Activated CD4-positive, alpha-beta memory T cell treated with anti-CD3 and anti-CD28 coated beads, Interleukin-2, amount 10 ng/mL, durations not matched to agents 7 days and 5 days (primary cell): ENCODE results near the gene HIVEP3. TPM values are rescaled to one million over a fixed set of nuclear protein-coding genes. Genes with fewer than 3 reads are reported as not detected.

Experiments used
- CTCF ChIA-PET: fragments of 350-600 bp; sonication (Branson Sonifier 250); formaldehyde crosslinking; loops from one replicate; lab custom pipeline; 2021; ENCODE audit warnings: antibody characterized with exemption, inconsistent platforms; lab: Charles Lee
- POLR2A ChIA-PET: fragments of 350-600 bp; sonication (Branson Sonifier 250); formaldehyde crosslinking; loops from one replicate; lab custom pipeline; 2021; ENCODE audit warnings: antibody characterized with exemption; lab: Charles Lee
- DNase-seq: peaks from one replicate; pipeline ENCODE4 v3.0.0-alpha.2; 2020
- H3K27ac Mint-ChIP-seq: one replicate; pipeline ENCODE4 v1.8.0; 2021; ENCODE audit warnings: mild to moderate bottlenecking, mixed read lengths
- H3K27me3 Mint-ChIP-seq: one replicate; pipeline ENCODE4 v1.8.0; 2021; ENCODE audit warnings: mixed read lengths
- H3K36me3 Mint-ChIP-seq: one replicate; pipeline ENCODE4 v1.8.0; 2021; ENCODE audit warnings: low read depth, mixed read lengths
- H3K4me1 Mint-ChIP-seq: one replicate; pipeline ENCODE4 v1.8.0; 2021; ENCODE audit warnings: mixed read lengths
- H3K4me3 Mint-ChIP-seq: one replicate; pipeline ENCODE4 v1.8.0; 2021; ENCODE audit warnings: mild to moderate bottlenecking, mixed read lengths
- H3K9me3 Mint-ChIP-seq: one replicate; pipeline ENCODE4 v1.8.0; 2021; ENCODE audit warnings: mixed read lengths
- total RNA-seq, 2 experiments: library from RNA; stranded (reverse); gene quantifications; one replicate each; pipeline ENCODE4 v1.2.3, GENCODE V29; 2021

Gene HIVEP3
- total RNA-seq, 2 experiments from 2014 or later: 27.8 to 28.8 TPM

- Mint-ChIP-seq H3K4me3 (no peak overlapping the region), H3K36me3 (peaks cover 23% of the 10 kb centered on the region), H3K9me3 (no peaks in the 10 kb centered on the region), H3K27ac (no peak overlapping the region), H3K4me1 (peaks cover 38% of the 10 kb centered on the region), H3K27me3 (no peaks in the 10 kb centered on the region)
- ChIA-PET POLR2A (no interaction called here), CTCF (no interaction called here)
- DNase-seq: no peak
Measured at GRCh38 chr1:41629571-41629970, 289.2 kb downstream of the HIVEP3 start.

GRCh38 chr1:41629141-41629540 lies 289.6 kb downstream of the HIVEP3 start:
- Mint-ChIP-seq H3K4me1 (peaks cover 39% of the 10 kb centered on the region), H3K27ac (no peak overlapping the region), H3K4me3 (no peak overlapping the region), H3K27me3 (no peaks in the 10 kb centered on the region), H3K9me3 (no peaks in the 10 kb centered on the region), H3K36me3 (peaks cover 23% of the 10 kb centered on the region)
- ChIA-PET CTCF (no interaction called here), POLR2A (no interaction called here)
- no peak for DNase-seq

GRCh38 chr1:41627491-41628280 lies 291.0 kb downstream of the HIVEP3 start:
- DNase-seq: no peak
- Mint-ChIP-seq H3K4me1 (peaks cover 42% of the 10 kb centered on the region), H3K27ac (peak overlapping the region; percentile 12), H3K36me3 (peaks cover 23% of the 10 kb centered on the region), H3K4me3 (no peak overlapping the region), H3K9me3 (no peaks in the 10 kb centered on the region), H3K27me3 (no peaks in the 10 kb centered on the region)
- ChIA-PET CTCF (no interaction called here), POLR2A (no interaction called here)

DNA sequence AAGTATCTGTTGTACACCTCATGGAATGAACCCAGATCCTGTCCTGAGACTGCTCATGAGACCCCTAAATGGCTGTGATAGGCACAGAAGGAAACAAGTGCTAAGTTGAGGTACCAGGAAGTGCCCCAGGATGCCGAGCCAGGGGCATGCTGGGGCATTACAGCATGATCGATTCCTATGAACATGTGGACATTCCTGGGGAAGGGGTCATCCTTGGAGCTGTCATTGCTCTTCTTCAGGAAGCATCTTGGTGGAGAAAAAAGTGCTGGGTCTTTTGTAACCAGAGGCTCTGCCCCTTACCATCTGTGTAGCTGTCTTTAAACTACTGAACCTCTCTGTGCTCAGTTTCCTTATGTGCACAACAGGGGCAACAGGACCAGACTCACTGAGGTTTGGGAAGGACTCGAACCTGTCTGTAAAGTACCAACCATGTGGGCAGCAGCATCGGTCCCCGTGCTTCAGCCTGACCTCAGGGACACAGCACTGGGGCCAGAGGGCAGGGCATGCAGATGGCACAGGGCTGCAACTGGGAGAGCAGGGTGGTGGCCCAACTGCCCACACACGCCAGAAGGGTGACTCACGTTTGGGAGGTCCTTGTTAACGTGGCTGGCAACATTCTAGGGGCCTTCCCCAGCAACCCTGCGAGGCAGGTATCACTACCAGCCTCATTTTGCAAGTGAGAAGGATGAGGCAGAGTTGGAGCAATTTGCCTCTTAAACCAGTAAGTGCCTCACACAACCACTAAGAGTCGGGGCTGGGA lies 291.9 kb downstream of the HIVEP3 start:
- Mint-ChIP-seq H3K4me3 (no peak overlapping the region), H3K36me3 (peaks cover 23% of the 10 kb centered on the region)
- POLR2A ChIA-PET: interaction anchor here (1.4 kb wide), 1 partner anchor 22 kb away, joined by 3 read pairs; no protein-coding TSS in a partner anchor

GRCh38 chr1:41626146-41626545 lies 292.6 kb downstream of the HIVEP3 start:
- H3K27ac Mint-ChIP-seq: no peak overlapping the region

More for the DNA sequence above, 291.9 kb downstream of the HIVEP3 start:
- Mint-ChIP-seq H3K27me3 (no peaks in the 10 kb centered on the region), H3K4me1 (peaks cover 47% of the 10 kb centered on the region), H3K9me3 (no peaks in the 10 kb centered on the region), H3K27ac (no peak overlapping the region)
- CTCF ChIA-PET: no interaction called here
- peak; percentile 16 for DNase-seq

GRCh38 chr1:41623736-41624135 lies 295.0 kb downstream of the HIVEP3 start:
- H3K4me1 Mint-ChIP-seq: peaks cover 51% of the 10 kb centered on the region
- H3K27ac Mint-ChIP-seq: no peak overlapping the region
- H3K27me3 Mint-ChIP-seq: no peaks in the 10 kb centered on the region
- H3K9me3 Mint-ChIP-seq: no peaks in the 10 kb centered on the region
- ChIA-PET CTCF (interaction anchor here (1.1 kb wide), 1 partner anchor 9 kb away, joined by 3 read pairs; no protein-coding TSS in a partner anchor), POLR2A (no interaction called here)
- DNase-seq: no peak
- peaks cover 30% of the 10 kb centered on the region for H3K36me3 Mint-ChIP-seq
- no peak overlapping the region for H3K4me3 Mint-ChIP-seq

More at GRCh38 chr1:41626146-41626545, 292.6 kb downstream of the HIVEP3 start:
- Mint-ChIP-seq H3K36me3 (peaks cover 23% of the 10 kb centered on the region), H3K4me3 (no peak overlapping the region), H3K27me3 (no peaks in the 10 kb centered on the region), H3K4me1 (peaks cover 50% of the 10 kb centered on the region), H3K9me3 (no peaks in the 10 kb centered on the region)
- ChIA-PET CTCF (no interaction called here), POLR2A (interaction anchor here (1.4 kb wide), 1 partner anchor 23 kb away, joined by 3 read pairs; no protein-coding TSS in a partner anchor)
- DNase-seq: peak; percentile 8

- Mint-ChIP-seq H3K36me3 (peaks cover 25% of the 10 kb centered on the region), H3K4me3 (no peak overlapping the region), H3K27me3 (no peaks in the 10 kb centered on the region), H3K4me1 (peaks cover 49% of the 10 kb centered on the region), H3K9me3 (no peaks in the 10 kb centered on the region), H3K27ac (peak overlapping the region; percentile 2)
- ChIA-PET POLR2A (no interaction called here), CTCF (no interaction called here)
- DNase-seq: no peak
Measured at GRCh38 chr1:41622859-41623732, 295.6 kb downstream of the HIVEP3 start.

DNA sequence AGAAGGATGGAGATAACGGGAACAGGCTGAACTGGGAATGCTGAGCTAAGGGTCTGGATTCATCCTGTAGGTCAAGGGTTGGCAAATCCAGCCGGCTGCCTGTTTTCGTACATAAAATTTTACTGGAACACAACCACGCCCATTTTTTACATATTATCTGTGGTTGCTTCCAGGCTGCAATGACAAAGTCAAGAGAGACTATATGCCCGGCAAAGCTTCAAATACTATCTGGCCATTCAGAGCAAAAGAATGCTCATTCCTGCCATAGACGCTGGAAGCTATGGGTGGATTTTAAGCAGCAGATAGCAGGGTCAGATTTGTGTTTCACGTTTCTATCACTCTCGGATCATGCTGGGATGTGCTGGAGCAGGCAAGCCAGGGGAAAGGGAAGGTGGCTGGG lies 296.3 kb downstream of the HIVEP3 start:
- Mint-ChIP-seq H3K27ac (peak overlapping the region; percentile 2), H3K4me1 (peaks cover 46% of the 10 kb centered on the region), H3K27me3 (no peaks in the 10 kb centered on the region), H3K36me3 (peaks cover 21% of the 10 kb centered on the region), H3K9me3 (no peaks in the 10 kb centered on the region), H3K4me3 (no peak overlapping the region)
- ChIA-PET POLR2A (no interaction called here), CTCF (no interaction called here)
- DNase-seq: no peak

DNA sequence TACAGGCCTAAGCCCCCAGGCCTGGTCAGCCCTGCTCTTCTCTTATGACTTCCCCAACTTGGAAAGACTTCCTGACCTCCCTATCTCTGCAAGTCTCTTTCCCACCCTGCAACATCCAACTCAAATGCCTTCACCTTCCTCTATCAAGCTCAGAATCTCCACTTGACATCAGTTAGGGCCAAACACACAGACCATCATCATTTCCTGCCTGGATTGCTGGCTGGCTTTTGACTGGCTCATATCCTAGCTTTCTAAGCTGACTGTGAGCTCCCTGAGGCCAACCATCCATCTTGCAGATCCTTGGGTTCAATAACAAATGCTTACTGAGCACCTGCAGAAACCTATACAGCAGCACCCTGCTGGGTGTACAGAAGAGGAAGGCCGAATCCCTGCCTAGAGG lies 296.9 kb downstream of the HIVEP3 start:
- peaks cover 44% of the 10 kb centered on the region for H3K4me1 Mint-ChIP-seq
- DNase-seq: no peak
- peaks cover 21% of the 10 kb centered on the region for H3K36me3 Mint-ChIP-seq
- no peaks in the 10 kb centered on the region for H3K27me3 Mint-ChIP-seq
- CTCF ChIA-PET: interaction anchor here (0.9 kb wide), 1 partner anchor 190 kb away, joined by 3 read pairs; no protein-coding TSS in a partner anchor
- no peak overlapping the region for H3K4me3 Mint-ChIP-seq
- H3K9me3 Mint-ChIP-seq: no peaks in the 10 kb centered on the region
- POLR2A ChIA-PET: no interaction called here
- H3K27ac Mint-ChIP-seq: no peak overlapping the region

GRCh38 chr1:41621256-41621655 lies 297.5 kb downstream of the HIVEP3 start:
- ChIA-PET POLR2A (no interaction called here), CTCF (interaction anchor here (0.9 kb wide), 1 partner anchor 191 kb away, joined by 3 read pairs; no protein-coding TSS in a partner anchor)
- H3K4me3 Mint-ChIP-seq: no peak overlapping the region
- peaks cover 21% of the 10 kb centered on the region for H3K36me3 Mint-ChIP-seq
- H3K4me1 Mint-ChIP-seq: peaks cover 43% of the 10 kb centered on the region
- H3K27ac Mint-ChIP-seq: no peak overlapping the region
- no peak for DNase-seq
- no peaks in the 10 kb centered on the region for H3K27me3 Mint-ChIP-seq
- H3K9me3 Mint-ChIP-seq: no peaks in the 10 kb centered on the region

GRCh38 chr1:41620365-41621169 lies 298.2 kb downstream of the HIVEP3 start:
- H3K27ac Mint-ChIP-seq: no peak overlapping the region
- ChIA-PET CTCF (interaction anchor here (0.9 kb wide), 1 partner anchor 191 kb away, joined by 3 read pairs; no protein-coding TSS in a partner anchor), POLR2A (no interaction called here)
- peaks cover 17% of the 10 kb centered on the region for H3K36me3 Mint-ChIP-seq
- no peak for DNase-seq
- H3K4me3 Mint-ChIP-seq: no peak overlapping the region
- peaks cover 46% of the 10 kb centered on the region for H3K4me1 Mint-ChIP-seq
- H3K27me3 Mint-ChIP-seq: no peaks in the 10 kb centered on the region
- no peaks in the 10 kb centered on the region for H3K9me3 Mint-ChIP-seq
